ENCODE data around the gene ACAN. TPM values are rescaled to one million over a fixed set of nuclear protein-coding genes. Genes with fewer than 3 reads are reported as not detected.

ACAN gene
- 0.16 and 0.36 TPM in 2 replicates for total RNA-seq

DNA sequence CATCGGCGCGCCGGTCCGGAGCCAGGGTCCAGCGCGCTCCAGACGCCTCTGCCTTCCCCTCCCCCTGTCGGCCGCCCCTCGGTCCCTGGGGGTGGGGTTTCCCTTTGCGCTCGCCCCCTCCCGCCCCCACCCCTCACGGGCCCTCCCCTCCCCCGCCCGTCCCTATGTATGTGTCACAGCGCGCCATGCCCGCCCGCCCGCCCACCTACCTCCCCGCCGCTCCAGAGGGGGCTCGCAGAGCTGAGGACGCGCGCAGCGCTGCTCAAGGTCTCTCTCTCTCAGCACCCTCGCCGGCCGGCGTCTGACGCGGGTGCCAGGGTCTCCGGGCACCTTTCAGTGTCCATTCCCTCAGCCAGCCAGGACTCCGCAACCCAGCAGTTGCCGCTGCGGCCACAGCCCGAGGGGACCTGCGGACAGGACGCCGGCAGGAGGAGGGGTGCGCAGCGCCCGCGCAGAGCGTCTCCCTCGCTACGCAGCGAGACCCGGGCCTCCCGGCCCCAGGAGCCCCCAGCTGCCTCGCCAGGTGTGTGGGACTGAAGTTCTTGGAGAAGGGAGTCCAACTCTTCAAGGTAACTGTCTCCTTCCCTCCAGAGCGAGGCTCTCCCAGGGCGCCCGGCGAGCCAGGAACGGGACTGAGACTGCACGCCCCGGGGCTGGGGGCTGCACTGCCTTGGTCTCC lies at the start of gene ACAN:
ACAN (plus strand) TSS at position 196 of the 679 bp plus-strand sequence. CDS start 32,771 bp downstream, outside the sequence.

DNA sequence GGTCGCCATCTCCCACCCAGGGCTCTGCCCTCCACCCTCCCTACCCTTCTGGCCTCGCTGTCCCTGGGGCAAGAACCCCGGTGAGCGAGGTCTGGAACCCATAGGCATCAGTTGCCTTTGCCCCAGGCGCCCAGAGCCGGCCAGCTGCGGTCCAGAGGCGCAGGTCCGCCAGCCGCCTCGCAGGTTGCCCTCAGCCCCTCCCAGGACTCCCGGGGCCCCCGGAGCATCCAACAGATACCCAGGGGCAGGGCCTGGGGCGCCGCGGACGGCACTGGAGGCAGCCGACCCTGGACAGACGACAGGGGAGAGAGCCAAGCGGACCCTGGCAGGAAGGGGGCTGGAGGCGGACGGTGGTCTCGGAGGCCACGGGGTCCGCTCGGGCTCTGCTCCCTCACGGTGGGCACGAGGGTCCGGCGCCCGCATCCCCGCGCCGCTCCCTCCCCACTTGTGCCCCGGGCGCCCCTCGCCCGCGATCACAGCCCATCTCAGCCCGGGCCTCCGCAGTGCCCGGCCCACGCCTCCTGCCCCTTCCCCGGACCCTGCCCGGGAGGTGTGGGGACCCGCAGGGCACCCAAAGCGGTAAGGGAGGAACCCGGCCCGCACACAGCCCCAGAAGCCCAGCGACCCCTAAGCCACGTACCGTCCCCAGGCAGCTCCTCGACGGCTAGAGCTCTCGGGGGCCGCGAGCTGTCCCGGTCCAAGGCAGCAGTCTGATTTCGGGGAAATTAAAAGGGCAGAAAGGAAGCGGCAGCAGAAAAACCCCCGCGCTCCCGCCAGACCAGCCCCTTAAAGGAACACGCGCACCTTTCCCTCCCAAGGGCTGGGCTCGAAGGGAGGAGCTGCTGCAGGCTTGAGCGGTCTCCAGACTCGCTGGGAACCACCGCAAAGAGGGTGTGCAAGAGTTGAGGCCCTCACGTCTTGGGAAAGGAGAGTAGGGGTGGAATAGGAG lies 91.9 kb downstream of the ACAN start, which contains the start of gene HAPLN3:
HAPLN3 (minus strand) TSS at position 726 of the 949 bp plus-strand sequence. CDS start 8,246 bp downstream, outside the sequence.

DNA sequence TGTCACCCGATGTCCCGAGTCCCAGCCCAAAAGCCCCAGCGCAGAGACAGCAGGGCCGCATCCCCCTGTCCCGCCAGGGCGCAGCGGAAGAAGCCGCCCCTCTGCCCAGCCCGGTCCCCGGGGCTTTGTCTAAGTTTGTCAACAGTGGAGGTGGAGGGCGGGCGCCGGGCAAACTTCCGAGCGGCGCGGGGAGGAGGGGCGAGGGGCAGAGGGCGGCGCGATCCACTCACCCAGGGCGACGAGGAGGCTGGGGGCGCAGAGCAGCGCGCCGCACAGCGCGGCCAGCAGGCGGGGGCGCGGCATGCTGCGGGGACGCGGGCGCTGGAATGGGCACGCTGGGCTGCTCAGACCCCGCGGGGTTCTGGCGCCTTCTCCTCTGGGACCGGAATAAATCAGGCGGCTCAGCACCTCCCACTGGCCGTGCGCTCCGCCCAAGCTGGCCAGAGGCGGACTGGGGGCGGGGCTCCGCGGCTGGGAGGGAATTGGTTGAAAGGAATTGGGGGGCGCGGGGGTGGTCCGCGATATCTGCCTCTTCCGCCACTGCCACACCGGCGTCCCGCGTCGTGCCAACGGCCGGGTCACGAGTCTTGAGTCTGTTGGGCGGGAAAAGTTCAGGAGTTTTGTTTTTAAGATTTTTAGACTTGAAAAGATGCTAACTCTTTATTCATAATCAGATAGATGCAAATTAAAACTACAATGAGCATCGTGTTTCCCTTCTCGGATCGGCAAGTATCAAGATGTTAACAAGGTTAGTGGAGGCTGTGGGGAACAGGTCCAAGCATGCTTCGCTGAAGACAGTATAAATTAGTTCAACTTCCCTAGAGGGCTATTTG lies 110.0 kb downstream of the ACAN start, which contains the start of gene MFGE8:
MFGE8 (minus strand) TSS at position 363 of the 833 bp plus-strand sequence; CDS start at position 303, 60 bp downstream.

Other genes starting within 250 kb of the ACAN start
- gene AEN, start 182.1 kb upstream of the ACAN start, total RNA-seq, result 14.3 and 19.3 TPM in 2 replicates
- 1.3 and 4.9 TPM in 2 replicates for gene ISG20, start 164.4 kb upstream of the ACAN start, total RNA-seq
- gene HAPLN3, start 92.1 kb downstream of the ACAN start, total RNA-seq, result 1.4 and 3.2 TPM in 2 replicates
- 144 and 208 TPM in 2 replicates for gene MFGE8, start 109.9 kb downstream of the ACAN start, total RNA-seq

Measured in cardiac atrium fibroblast (primary cell).